Gastroesophageal sphincter (tissue), 3 donors: ENCODE measurements around the gene IL1RAPL1.

Experiments used
- CTCF ChIP-seq, 4 experiments: fragments of 200-600 bp in 2 of 4; fragments of 450-650 bp in 2 of 4; sonication (generic) in 1 of 4; IDR thresholded peaks; one replicate each; pipeline ENCODE4 v1.5.1; 2017 to 2019; ENCODE audit warnings: antibody characterized with exemption in 4 of 4, mild to moderate bottlenecking in 2 of 4, moderate library complexity in 2 of 4
- EP300 ChIP-seq: sonication (generic); formaldehyde crosslinking; IDR thresholded peaks from one replicate; pipeline ENCODE4 v1.6.1; 2017; ENCODE audit warnings: antibody characterized with exemption, mild to moderate bottlenecking
- POLR2A ChIP-seq, 2 donors: fragments of 450-650 bp; IDR thresholded peaks; one replicate each; pipeline ENCODE4 v1.6.1; 2017; ENCODE audit warnings: antibody characterized with exemption in 2 of 2, mild to moderate bottlenecking in 2 of 2, moderate library complexity in 1 of 2
- POLR2AphosphoS5 ChIP-seq: sonication (generic); formaldehyde crosslinking; IDR thresholded peaks from one replicate; pipeline ENCODE4 v1.6.1; 2017; ENCODE audit warnings: antibody characterized with exemption

- no peak for TF ChIP-seq CTCF (IDR thresholded peaks at IDR 0.05)
- no peak for TF ChIP-seq EP300
- no peak for TF ChIP-seq POLR2A (IDR thresholded peaks at IDR 0.05)
- no peak for TF ChIP-seq POLR2AphosphoS5
Measured at GRCh38 chrX:28922106-28922505, 334.9 kb downstream of the IL1RAPL1 start.
